Vagina (tissue), 2 donors: ENCODE measurements around the gene HLA-DOB. TPM values are rescaled to one million over a fixed set of nuclear protein-coding genes. Genes with fewer than 3 reads are reported as not detected.

Experiments used
- DNase-seq, 2 donors: peaks; one replicate each; pipeline ENCODE4 v3.0.0-alpha.2; 2017; ENCODE audit errors: extremely low spot score in 2 of 2
- H3K27ac ChIP-seq: fragments of 200-600 bp; sonication (generic); one replicate; pipeline ENCODE4 v1.5.1; 2019
- H3K27me3 ChIP-seq: fragments of 200-600 bp; sonication (generic); one replicate; pipeline ENCODE4 v1.5.1; 2019
- H3K36me3 ChIP-seq, 2 donors: fragments of 200-600 bp; sonication (generic); one replicate each; pipeline ENCODE4 v1.5.1; 2017 to 2019
- H3K4me1 ChIP-seq: fragments of 200-600 bp; sonication (generic); one replicate; pipeline ENCODE4 v1.5.1; 2019
- H3K4me3 ChIP-seq, 2 donors: fragments of 200-600 bp; sonication (generic); 1 replicate in 1 of 2; 2 replicates in 1 of 2; pipeline ENCODE4 v1.5.1; 2016 to 2019
- H3K9me3 ChIP-seq: fragments of 200-600 bp; sonication (generic); one replicate; pipeline ENCODE4 v1.5.1; 2019
- POLR2A ChIP-seq, 2 donors: fragments of 450-650 bp; IDR thresholded peaks; one replicate each; pipeline ENCODE4 v1.6.1; 2017; ENCODE audit warnings: antibody characterized with exemption in 2 of 2, mild to moderate bottlenecking in 2 of 2, moderate library complexity in 2 of 2
- POLR2AphosphoS5 ChIP-seq, 2 donors: sonication (generic); formaldehyde crosslinking; IDR thresholded peaks; one replicate each; pipeline ENCODE4 v1.9.0; 2017; ENCODE audit warnings: antibody characterized with exemption in 2 of 2, mild to moderate bottlenecking in 2 of 2, low read depth in 1 of 2; ENCODE audit not compliant: insufficient read depth in 1 of 2
- intact Hi-C: fragments of 100-400 bp; cut with DNase I; formaldehyde crosslinking; loops from one replicate; pipeline ENCODE4 v1.15.1; 2023
- total RNA-seq: library from RNA; depleted of rRNA; stranded (reverse); fragments of >200 nt; gene quantifications from one replicate; pipeline ENCODE4 v1.2.3, GENCODE V29; 2016
- TF ChIP-seq, protein P1 (sequence below), 3 experiments: fragments of 450-650 bp in 2 of 3; fragments of 200-600 bp in 1 of 3; sonication (generic) in 1 of 3; IDR thresholded peaks; one replicate each; pipeline ENCODE4 v1.5.1; 2017 to 2019; ENCODE audit warnings: antibody characterized with exemption in 3 of 3, mild to moderate bottlenecking in 2 of 3, moderate library complexity in 2 of 3

HLA-DOB gene
- total RNA-seq, 1 donor from 2014 or later: 2.7 TPM

DNA sequence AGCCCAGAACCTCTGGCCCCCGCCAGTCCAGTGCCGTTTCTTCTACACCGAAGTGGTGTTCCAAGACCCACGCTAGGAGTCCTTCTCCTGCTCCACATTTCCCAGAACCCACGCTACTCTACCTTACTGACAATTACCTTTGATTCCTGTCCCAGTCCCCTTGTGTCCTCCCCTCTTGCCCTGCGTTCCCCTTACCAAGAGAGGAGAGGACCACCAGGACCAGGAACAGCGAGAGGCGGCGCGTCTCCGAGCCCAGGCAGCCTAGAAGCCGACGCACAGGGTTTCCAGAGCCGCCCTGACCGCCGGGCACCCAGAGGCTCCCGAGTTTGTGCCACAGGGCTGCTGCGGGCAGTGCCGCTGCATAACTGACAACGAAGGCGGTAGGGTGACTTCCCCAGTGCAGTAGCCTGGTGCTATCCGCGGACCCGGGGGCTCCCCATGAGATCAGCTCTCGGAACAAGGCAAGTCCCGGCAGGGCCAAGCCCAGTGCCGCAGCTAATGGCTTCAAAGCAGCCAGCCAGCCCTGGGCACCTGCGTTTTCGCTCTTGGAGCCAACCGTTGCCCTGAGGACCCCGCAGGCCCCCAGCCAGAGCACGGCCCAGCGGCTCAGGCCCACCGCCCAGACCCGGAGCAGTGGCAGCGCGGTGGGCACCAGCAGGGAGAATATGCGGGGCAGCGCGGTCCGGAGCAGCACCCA lies 36.2 kb upstream of the HLA-DOB start:
- Histone ChIP-seq H3K27me3 (no peaks in the 10 kb centered on the region), H3K4me3 (peak overlapping the region; percentile 81 to 92), H3K4me1 (peaks cover 33% of the 10 kb centered on the region), H3K27ac (peak overlapping the region; percentile 100), H3K36me3 (peaks cover 0 to 30% of the 10 kb centered on the region in 2 donors), H3K9me3 (no peaks in the 10 kb centered on the region)
- TF ChIP-seq POLR2A (IDR thresholded peaks at IDR 0.05): no peak
- TF ChIP-seq POLR2AphosphoS5 (IDR thresholded peaks at IDR 0.05; ENCODE audit: insufficient read depth in 1 of 2, low read depth in 1 of 2): no peak
- DNase-seq: peak in 1 of 2 donors; percentile 88
- intact Hi-C loops: no loop called here

GRCh38 chr6:32852018-32852843 lies 35.4 kb upstream of the HLA-DOB start:
- H3K4me3 ChIP-seq: peak overlapping the region; percentile 81 to 92
- peaks cover 33% of the 10 kb centered on the region for H3K4me1 ChIP-seq
- H3K27me3 ChIP-seq: no peaks in the 10 kb centered on the region
- peaks cover 0 to 33% of the 10 kb centered on the region in 2 donors for H3K36me3 ChIP-seq
- H3K9me3 ChIP-seq: no peaks in the 10 kb centered on the region
- DNase-seq: peak in 1 of 2 donors; percentile 91
- H3K27ac ChIP-seq: peak overlapping the region; percentile 100
- intact Hi-C loops: no loop called here
- TF ChIP-seq POLR2AphosphoS5 (IDR thresholded peaks at IDR 0.05; ENCODE audit: insufficient read depth in 1 of 2, low read depth in 1 of 2) (no peak), POLR2A (IDR thresholded peaks at IDR 0.05) (no peak)
- TF ChIP-seq, protein P1, sequence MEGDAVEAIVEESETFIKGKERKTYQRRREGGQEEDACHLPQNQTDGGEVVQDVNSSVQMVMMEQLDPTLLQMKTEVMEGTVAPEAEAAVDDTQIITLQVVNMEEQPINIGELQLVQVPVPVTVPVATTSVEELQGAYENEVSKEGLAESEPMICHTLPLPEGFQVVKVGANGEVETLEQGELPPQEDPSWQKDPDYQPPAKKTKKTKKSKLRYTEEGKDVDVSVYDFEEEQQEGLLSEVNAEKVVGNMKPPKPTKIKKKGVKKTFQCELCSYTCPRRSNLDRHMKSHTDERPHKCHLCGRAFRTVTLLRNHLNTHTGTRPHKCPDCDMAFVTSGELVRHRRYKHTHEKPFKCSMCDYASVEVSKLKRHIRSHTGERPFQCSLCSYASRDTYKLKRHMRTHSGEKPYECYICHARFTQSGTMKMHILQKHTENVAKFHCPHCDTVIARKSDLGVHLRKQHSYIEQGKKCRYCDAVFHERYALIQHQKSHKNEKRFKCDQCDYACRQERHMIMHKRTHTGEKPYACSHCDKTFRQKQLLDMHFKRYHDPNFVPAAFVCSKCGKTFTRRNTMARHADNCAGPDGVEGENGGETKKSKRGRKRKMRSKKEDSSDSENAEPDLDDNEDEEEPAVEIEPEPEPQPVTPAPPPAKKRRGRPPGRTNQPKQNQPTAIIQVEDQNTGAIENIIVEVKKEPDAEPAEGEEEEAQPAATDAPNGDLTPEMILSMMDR (IDR thresholded peaks at IDR 0.05): no peak

- intact Hi-C loops: no loop called here
- H3K9me3 ChIP-seq: no peaks in the 10 kb centered on the region
- no peaks in the 10 kb centered on the region for H3K27me3 ChIP-seq
- H3K27ac ChIP-seq: peak overlapping the region; percentile 2
- peaks cover 33% of the 10 kb centered on the region for H3K4me1 ChIP-seq
- no peak for DNase-seq
- H3K4me3 ChIP-seq: no peak overlapping the region
- peaks cover 0 to 43% of the 10 kb centered on the region in 2 donors for H3K36me3 ChIP-seq
- TF ChIP-seq POLR2A (IDR thresholded peaks at IDR 0.05) (no peak), POLR2AphosphoS5 (IDR thresholded peaks at IDR 0.05; ENCODE audit: insufficient read depth in 1 of 2, low read depth in 1 of 2) (no peak)
- TF ChIP-seq, protein P1 (IDR thresholded peaks at IDR 0.05): no peak
These were observed 34.2 kb upstream of the HLA-DOB start for GRCh38 chr6:32851025-32851424.

DNA sequence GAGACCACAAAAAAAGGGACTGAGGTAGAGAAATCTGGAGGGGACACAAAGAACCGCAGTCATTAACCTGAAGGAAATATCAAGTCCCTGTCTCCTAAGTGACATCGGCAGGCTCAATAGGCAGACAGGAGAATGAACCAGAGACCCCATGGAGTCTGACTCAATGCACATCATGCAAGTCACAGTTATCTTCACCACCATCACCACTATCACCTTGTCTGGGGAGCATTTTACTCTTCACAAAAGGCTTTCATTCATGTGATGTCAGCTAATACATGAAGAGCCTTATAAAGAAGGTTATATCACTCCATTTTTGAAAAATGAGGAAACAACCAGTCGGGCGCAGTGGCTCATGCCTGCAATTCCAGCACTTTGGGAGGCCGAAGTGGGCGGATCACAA lies 32.3 kb upstream of the HLA-DOB start:
- intact Hi-C loops: no loop called here
- DNase-seq: no peak
- H3K27ac ChIP-seq: no peak overlapping the region
- no peaks in the 10 kb centered on the region for H3K27me3 ChIP-seq
- H3K4me1 ChIP-seq: peaks cover 29% of the 10 kb centered on the region
- peaks cover 0 to 43% of the 10 kb centered on the region in 2 donors for H3K36me3 ChIP-seq
- no peaks in the 10 kb centered on the region for H3K9me3 ChIP-seq
- TF ChIP-seq POLR2AphosphoS5 (IDR thresholded peaks at IDR 0.05; ENCODE audit: insufficient read depth in 1 of 2, low read depth in 1 of 2) (no peak), POLR2A (IDR thresholded peaks at IDR 0.05) (no peak)
- TF ChIP-seq, protein P1 (IDR thresholded peaks at IDR 0.05): no peak
- no peak overlapping the region for H3K4me3 ChIP-seq

DNA sequence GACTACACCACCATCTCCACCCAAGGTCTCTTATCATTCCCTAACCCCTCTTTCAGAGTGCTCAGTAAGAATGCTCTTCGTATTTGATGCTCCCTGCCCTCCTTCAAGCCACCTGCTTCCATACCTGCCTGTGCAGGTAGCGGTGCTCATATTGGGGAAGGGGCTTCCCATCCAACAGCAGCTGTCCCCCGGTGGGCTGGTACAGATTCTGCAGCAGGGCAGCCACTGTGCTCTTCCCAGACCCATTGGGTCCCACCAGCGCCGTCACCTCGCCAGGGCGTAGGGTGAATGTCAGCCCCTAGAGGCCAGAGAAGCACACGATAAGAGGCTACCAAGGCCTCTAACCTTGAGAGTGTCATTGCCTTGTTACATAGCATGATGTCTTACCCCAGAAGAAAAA lies 31.0 kb upstream of the HLA-DOB start:
- Histone ChIP-seq H3K36me3 (peaks cover 0 to 43% of the 10 kb centered on the region in 2 donors), H3K27me3 (no peaks in the 10 kb centered on the region), H3K9me3 (no peaks in the 10 kb centered on the region), H3K4me3 (no peak overlapping the region), H3K4me1 (peaks cover 34% of the 10 kb centered on the region), H3K27ac (no peak overlapping the region)
- TF ChIP-seq, protein P1 (IDR thresholded peaks at IDR 0.05): no peak
- TF ChIP-seq POLR2A (IDR thresholded peaks at IDR 0.05) (no peak), POLR2AphosphoS5 (IDR thresholded peaks at IDR 0.05; ENCODE audit: insufficient read depth in 1 of 2, low read depth in 1 of 2) (no peak)
- peak in 1 of 2 donors; percentile 37 for DNase-seq
- intact Hi-C loops: no loop called here
